ENCODE results near the gene CIC. TPM values are rescaled to one million over a fixed set of nuclear protein-coding genes. Genes with fewer than 3 reads are reported as not detected.

Gene CIC
- total and polyA plus RNA-seq, 2 of the 13 experiments (the other 11 are each of a cell fraction or from before 2014, with no cell fraction given): 5.9 to 8.0 TPM

DNA sequence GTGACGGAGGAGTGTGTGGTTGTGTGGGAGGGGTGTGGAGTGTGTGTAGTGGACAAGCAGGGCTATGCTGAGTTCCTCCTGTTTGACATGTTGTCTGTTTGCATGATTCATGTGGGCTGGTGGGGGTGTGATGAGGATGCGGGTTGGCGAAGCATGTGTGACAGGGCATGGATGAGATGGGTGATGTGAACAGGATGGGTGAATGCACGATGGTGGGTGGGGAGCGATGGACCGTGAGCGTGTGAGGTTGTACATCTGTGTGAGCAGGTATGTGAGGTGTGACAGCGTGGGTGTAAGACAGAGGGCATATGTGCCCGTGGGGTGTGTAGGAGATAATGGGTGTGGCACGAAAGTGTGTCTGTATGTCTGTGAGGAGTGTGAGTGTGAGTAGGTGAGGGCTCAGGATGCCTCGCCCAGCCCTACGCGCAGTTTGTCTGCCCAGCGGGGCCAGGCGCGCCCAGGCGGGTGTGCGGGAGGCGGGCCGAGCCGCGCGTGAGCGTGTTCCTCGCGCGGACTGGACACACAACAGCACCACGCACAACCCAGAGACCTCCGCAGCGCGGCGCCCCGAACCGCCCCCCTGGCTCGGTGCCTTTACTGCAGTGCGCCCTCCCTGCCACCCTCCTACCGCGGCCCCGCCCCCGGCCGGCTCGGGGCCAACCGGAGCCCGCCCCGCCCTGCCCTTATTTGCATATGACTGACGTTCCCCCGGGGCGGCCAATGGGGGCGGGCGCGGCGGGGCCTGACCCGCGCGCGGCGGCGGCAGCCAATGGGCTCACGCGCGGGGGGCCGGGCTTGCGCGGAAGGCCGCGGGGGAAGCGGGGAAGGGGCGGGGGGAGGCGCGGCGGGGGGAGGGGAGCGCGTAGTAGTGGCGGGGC lies 14.4 kb downstream of the CIC start (continued):
- no peak; the same call in 1 of the 2 replicates for TF ChIP-seq ZNF670 (CRISPR knock-in tag; IDR thresholded peaks at IDR 0.05; ENCODE audit: borderline replicate concordance)
- TF ChIP-seq STAG1 (CRISPR knock-in tag; IDR thresholded peaks at IDR 0.05): no peak
- peak; percentile 17; the same call in 1 of the 2 replicates for TF ChIP-seq SAP130 (CRISPR knock-in tag; IDR thresholded peaks at IDR 0.05; ENCODE audit: low read depth)
- no peak for TF ChIP-seq MTF1 (CRISPR knock-in tag; IDR thresholded peaks at IDR 0.05)
- TF ChIP-seq, protein P1, sequence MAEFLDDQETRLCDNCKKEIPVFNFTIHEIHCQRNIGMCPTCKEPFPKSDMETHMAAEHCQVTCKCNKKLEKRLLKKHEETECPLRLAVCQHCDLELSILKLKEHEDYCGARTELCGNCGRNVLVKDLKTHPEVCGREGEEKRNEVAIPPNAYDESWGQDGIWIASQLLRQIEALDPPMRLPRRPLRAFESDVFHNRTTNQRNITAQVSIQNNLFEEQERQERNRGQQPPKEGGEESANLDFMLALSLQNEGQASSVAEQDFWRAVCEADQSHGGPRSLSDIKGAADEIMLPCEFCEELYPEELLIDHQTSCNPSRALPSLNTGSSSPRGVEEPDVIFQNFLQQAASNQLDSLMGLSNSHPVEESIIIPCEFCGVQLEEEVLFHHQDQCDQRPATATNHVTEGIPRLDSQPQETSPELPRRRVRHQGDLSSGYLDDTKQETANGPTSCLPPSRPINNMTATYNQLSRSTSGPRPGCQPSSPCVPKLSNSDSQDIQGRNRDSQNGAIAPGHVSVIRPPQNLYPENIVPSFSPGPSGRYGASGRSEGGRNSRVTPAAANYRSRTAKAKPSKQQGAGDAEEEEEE (CRISPR knock-in tag; IDR thresholded peaks at IDR 0.05; ENCODE audit: borderline replicate concordance): no peak
- TF ChIP-seq ZNF225 (CRISPR knock-in tag; IDR thresholded peaks at IDR 0.05): no peak
- no peak; the same call in 1 of the 2 replicates for TF ChIP-seq ZFX (CRISPR knock-in tag; IDR thresholded peaks at IDR 0.05; ENCODE audit: low read depth)
- no peak for TF ChIP-seq ZNF263 (CRISPR knock-in tag; IDR thresholded peaks at IDR 0.05)
- TF ChIP-seq KDM4B (CRISPR knock-in tag; IDR thresholded peaks at IDR 0.05): no peak
- no peak for TF ChIP-seq SP4 (CRISPR knock-in tag; IDR thresholded peaks at IDR 0.05)
- TF ChIP-seq, protein P2, sequence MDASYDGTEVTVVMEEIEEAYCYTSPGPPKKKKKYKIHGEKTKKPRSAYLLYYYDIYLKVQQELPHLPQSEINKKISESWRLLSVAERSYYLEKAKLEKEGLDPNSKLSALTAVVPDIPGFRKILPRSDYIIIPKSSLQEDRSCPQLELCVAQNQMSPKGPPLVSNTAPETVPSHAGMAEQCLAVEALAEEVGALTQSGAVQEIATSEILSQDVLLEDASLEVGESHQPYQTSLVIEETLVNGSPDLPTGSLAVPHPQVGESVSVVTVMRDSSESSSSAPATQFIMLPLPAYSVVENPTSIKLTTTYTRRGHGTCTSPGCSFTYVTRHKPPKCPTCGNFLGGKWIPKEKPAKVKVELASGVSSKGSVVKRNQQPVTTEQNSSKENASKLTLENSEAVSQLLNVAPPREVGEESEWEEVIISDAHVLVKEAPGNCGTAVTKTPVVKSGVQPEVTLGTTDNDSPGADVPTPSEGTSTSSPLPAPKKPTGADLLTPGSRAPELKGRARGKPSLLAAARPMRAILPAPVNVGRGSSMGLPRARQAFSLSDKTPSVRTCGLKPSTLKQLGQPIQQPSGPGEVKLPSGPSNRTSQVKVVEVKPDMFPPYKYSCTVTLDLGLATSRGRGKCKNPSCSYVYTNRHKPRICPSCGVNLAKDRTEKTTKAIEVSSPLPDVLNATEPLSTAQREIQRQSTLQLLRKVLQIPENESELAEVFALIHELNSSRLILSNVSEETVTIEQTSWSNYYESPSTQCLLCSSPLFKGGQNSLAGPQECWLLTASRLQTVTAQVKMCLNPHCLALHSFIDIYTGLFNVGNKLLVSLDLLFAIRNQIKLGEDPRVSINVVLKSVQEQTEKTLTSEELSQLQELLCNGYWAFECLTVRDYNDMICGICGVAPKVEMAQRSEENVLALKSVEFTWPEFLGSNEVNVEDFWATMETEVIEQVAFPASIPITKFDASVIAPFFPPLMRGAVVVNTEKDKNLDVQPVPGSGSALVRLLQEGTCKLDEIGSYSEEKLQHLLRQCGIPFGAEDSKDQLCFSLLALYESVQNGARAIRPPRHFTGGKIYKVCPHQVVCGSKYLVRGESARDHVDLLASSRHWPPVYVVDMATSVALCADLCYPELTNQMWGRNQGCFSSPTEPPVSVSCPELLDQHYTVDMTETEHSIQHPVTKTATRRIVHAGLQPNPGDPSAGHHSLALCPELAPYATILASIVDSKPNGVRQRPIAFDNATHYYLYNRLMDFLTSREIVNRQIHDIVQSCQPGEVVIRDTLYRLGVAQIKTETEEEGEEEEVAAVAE (CRISPR knock-in tag; IDR thresholded peaks at IDR 0.05; ENCODE audit: borderline replicate concordance): no peak
- no peak for TF ChIP-seq ZNF747 (CRISPR knock-in tag; IDR thresholded peaks at IDR 0.05; ENCODE audit: borderline replicate concordance)
- TF ChIP-seq KMT2A (CRISPR knock-in tag; IDR thresholded peaks at IDR 0.05): no peak
- no peak for TF ChIP-seq ZSCAN25 (CRISPR knock-in tag; IDR thresholded peaks at IDR 0.05)
- TF ChIP-seq CBX1 (IDR thresholded peaks at IDR 0.05; ENCODE audit: low read depth): no peak
- no peak for TF ChIP-seq MIER2 (CRISPR knock-in tag; IDR thresholded peaks at IDR 0.05)
- TF ChIP-seq ZNF570 (CRISPR knock-in tag; IDR thresholded peaks at IDR 0.05; ENCODE audit: borderline replicate concordance): 0 out of 2 replicates have a peak, but pooled peaks have one; percentile 47
- TF ChIP-seq ZNF564 (CRISPR knock-in tag; IDR thresholded peaks at IDR 0.05): no peak
- 0 out of 2 replicates have a peak, but pooled peaks have one; percentile 40 for TF ChIP-seq ZNF138 (CRISPR knock-in tag; IDR thresholded peaks at IDR 0.05; ENCODE audit: low read depth)
- TF ChIP-seq BRD4 (CRISPR knock-in tag; IDR thresholded peaks at IDR 0.05): no peak
- TF ChIP-seq, protein P3, sequence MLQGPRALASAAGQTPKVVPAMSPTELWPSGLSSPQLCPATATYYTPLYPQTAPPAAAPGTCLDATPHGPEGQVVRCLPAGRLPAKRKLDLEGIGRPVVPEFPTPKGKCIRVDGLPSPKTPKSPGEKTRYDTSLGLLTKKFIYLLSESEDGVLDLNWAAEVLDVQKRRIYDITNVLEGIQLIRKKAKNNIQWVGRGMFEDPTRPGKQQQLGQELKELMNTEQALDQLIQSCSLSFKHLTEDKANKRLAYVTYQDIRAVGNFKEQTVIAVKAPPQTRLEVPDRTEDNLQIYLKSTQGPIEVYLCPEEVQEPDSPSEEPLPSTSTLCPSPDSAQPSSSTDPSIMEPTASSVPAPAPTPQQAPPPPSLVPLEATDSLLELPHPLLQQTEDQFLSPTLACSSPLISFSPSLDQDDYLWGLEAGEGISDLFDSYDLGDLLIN (CRISPR knock-in tag; IDR thresholded peaks at IDR 0.05; ENCODE audit: borderline replicate concordance): no peak
- TF ChIP-seq ZNF296 (CRISPR knock-in tag; conservative IDR thresholded peaks at IDR 0.05): no peak
